Measurements from ENCODE around the gene ALX4.

Gene ALX4

GRCh38 chr11:44326615-44327475, 16.9 kb upstream of the ALX4 start:
- Mint-ChIP-seq H3K27me3 (peaks cover 72% of the 10 kb centered on the region), H3K36me3 (no peaks in the 10 kb centered on the region), H3K4me1 (no peaks in the 10 kb centered on the region), H3K9me3 (no peaks in the 10 kb centered on the region), H3K4me3 (no peak overlapping the region), H3K27ac (no peak overlapping the region)
- no peak for ATAC-seq

GRCh38 chr11:44325698-44326097, 15.8 kb upstream of the ALX4 start:
- ATAC-seq, result no peak
- Mint-ChIP-seq H3K4me3 (no peak overlapping the region), H3K27me3 (peaks cover 83% of the 10 kb centered on the region), H3K36me3 (no peaks in the 10 kb centered on the region), H3K4me1 (no peaks in the 10 kb centered on the region), H3K9me3 (no peaks in the 10 kb centered on the region), H3K27ac (no peak overlapping the region)

- Mint-ChIP-seq H3K36me3 (no peaks in the 10 kb centered on the region), H3K27ac (no peak overlapping the region), H3K27me3 (peaks cover 85% of the 10 kb centered on the region), H3K4me3 (no peak overlapping the region), H3K4me1 (peaks cover under 1% of the 10 kb centered on the region), H3K9me3 (no peaks in the 10 kb centered on the region)
- ATAC-seq, result no peak
Measured at GRCh38 chr11:44324749-44325525, 15.0 kb upstream of the ALX4 start.

- H3K36me3 Mint-ChIP-seq, result no peaks in the 10 kb centered on the region
- H3K4me1 Mint-ChIP-seq, result peaks cover 8% of the 10 kb centered on the region
- peaks cover 85% of the 10 kb centered on the region for H3K27me3 Mint-ChIP-seq
- no peak for ATAC-seq
- no peak overlapping the region for H3K27ac Mint-ChIP-seq
- no peaks in the 10 kb centered on the region for H3K9me3 Mint-ChIP-seq
- H3K4me3 Mint-ChIP-seq, result no peak overlapping the region
Measured at GRCh38 chr11:44324222-44324621, 14.3 kb upstream of the ALX4 start.

- no peak overlapping the region for H3K27ac Mint-ChIP-seq
- peaks cover 13% of the 10 kb centered on the region for H3K4me1 Mint-ChIP-seq
- H3K27me3 Mint-ChIP-seq, result peaks cover 85% of the 10 kb centered on the region
- ATAC-seq, result no peak
- no peaks in the 10 kb centered on the region for H3K9me3 Mint-ChIP-seq
- H3K36me3 Mint-ChIP-seq, result no peaks in the 10 kb centered on the region
- no peak overlapping the region for H3K4me3 Mint-ChIP-seq
Measured at GRCh38 chr11:44322243-44322642, 12.3 kb upstream of the ALX4 start.

- no peak for ATAC-seq
- Mint-ChIP-seq H3K4me3 (no peak overlapping the region), H3K36me3 (no peaks in the 10 kb centered on the region), H3K27me3 (peaks cover 85% of the 10 kb centered on the region), H3K4me1 (peaks cover 24% of the 10 kb centered on the region), H3K27ac (no peak overlapping the region), H3K9me3 (no peaks in the 10 kb centered on the region)
Measured at GRCh38 chr11:44321059-44321458, 11.1 kb upstream of the ALX4 start.

- Mint-ChIP-seq H3K4me1 (peaks cover 24% of the 10 kb centered on the region), H3K9me3 (no peaks in the 10 kb centered on the region), H3K27ac (no peak overlapping the region), H3K27me3 (peaks cover 85% of the 10 kb centered on the region), H3K4me3 (no peak overlapping the region), H3K36me3 (no peaks in the 10 kb centered on the region)
- ATAC-seq, result no peak
Measured at GRCh38 chr11:44320289-44320973, 10.5 kb upstream of the ALX4 start.

- no peak overlapping the region for H3K4me3 Mint-ChIP-seq
- H3K4me1 Mint-ChIP-seq, result peaks cover 24% of the 10 kb centered on the region
- H3K27me3 Mint-ChIP-seq, result peaks cover 85% of the 10 kb centered on the region
- no peak overlapping the region for H3K27ac Mint-ChIP-seq
- no peaks in the 10 kb centered on the region for H3K36me3 Mint-ChIP-seq
- H3K9me3 Mint-ChIP-seq, result no peaks in the 10 kb centered on the region
- no peak for ATAC-seq
Measured at GRCh38 chr11:44319552-44320288, 9.8 kb upstream of the ALX4 start.

GRCh38 chr11:44319170-44319551, 9.2 kb upstream of the ALX4 start:
- Mint-ChIP-seq H3K36me3 (no peaks in the 10 kb centered on the region), H3K4me3 (no peak overlapping the region), H3K27ac (no peak overlapping the region), H3K27me3 (peaks cover 85% of the 10 kb centered on the region), H3K4me1 (peaks cover 24% of the 10 kb centered on the region), H3K9me3 (no peaks in the 10 kb centered on the region)
- no peak for ATAC-seq

- Mint-ChIP-seq H3K36me3 (no peaks in the 10 kb centered on the region), H3K27ac (no peak overlapping the region), H3K27me3 (peaks cover 92% of the 10 kb centered on the region), H3K4me3 (no peak overlapping the region), H3K9me3 (no peaks in the 10 kb centered on the region), H3K4me1 (peaks cover 24% of the 10 kb centered on the region)
- ATAC-seq, result no peak
Measured at GRCh38 chr11:44318369-44318768, 8.4 kb upstream of the ALX4 start.

GRCh38 chr11:44316659-44317240, 6.8 kb upstream of the ALX4 start:
- H3K27ac Mint-ChIP-seq, result no peak overlapping the region
- no peak for ATAC-seq

GRCh38 chr11:44315947-44316658, 6.2 kb upstream of the ALX4 start:
- no peaks in the 10 kb centered on the region for H3K9me3 Mint-ChIP-seq
- no peak for ATAC-seq
- peaks cover 24% of the 10 kb centered on the region for H3K4me1 Mint-ChIP-seq
- H3K36me3 Mint-ChIP-seq, result no peaks in the 10 kb centered on the region
- H3K27ac Mint-ChIP-seq, result no peak overlapping the region
- no peak overlapping the region for H3K4me3 Mint-ChIP-seq
- H3K27me3 Mint-ChIP-seq, result peaks cover 100% of the 10 kb centered on the region

More at GRCh38 chr11:44316659-44317240, 6.8 kb upstream of the ALX4 start:
- H3K36me3 Mint-ChIP-seq, result no peaks in the 10 kb centered on the region
- no peak overlapping the region for H3K4me3 Mint-ChIP-seq
- no peaks in the 10 kb centered on the region for H3K9me3 Mint-ChIP-seq
- peaks cover 100% of the 10 kb centered on the region for H3K27me3 Mint-ChIP-seq
- peaks cover 24% of the 10 kb centered on the region for H3K4me1 Mint-ChIP-seq

- Mint-ChIP-seq H3K4me1 (peaks cover 30% of the 10 kb centered on the region), H3K27ac (no peak overlapping the region), H3K27me3 (peaks cover 100% of the 10 kb centered on the region), H3K36me3 (no peaks in the 10 kb centered on the region), H3K9me3 (no peaks in the 10 kb centered on the region), H3K4me3 (no peak overlapping the region)
- ATAC-seq, result no peak
Measured at GRCh38 chr11:44314733-44315132, 4.8 kb upstream of the ALX4 start.
